WTC11 (cell line): Measurements from ENCODE around the gene SYK. TPM values are rescaled to one million over a fixed set of nuclear protein-coding genes. Genes with fewer than 3 reads are reported as not detected.
"Not testable (repeated sequence)": the region's sequence is repeated elsewhere in the genome, so short reads cannot be mapped to it uniquely, and the experiment has no call there.

Experiments used
- ATAC-seq: fragments of 200-7000 bp; cut with Tn5 transposase; 2 replicates; pipeline ENCODE4 v1.10.0; 2021; ENCODE audit warnings: mild to moderate bottlenecking, moderate library complexity
- CTCF ChIA-PET: fragments of 300-600 bp; sonication (Branson Sonifier 250); formaldehyde crosslinking; loops from one replicate; lab custom pipeline; 2021; ENCODE audit warnings: antibody characterized with exemption; lab: Charles Lee
- POLR2A ChIA-PET: fragments of 350-600 bp; sonication (Branson Sonifier 250); formaldehyde crosslinking; loops from one replicate; lab custom pipeline; 2021; ENCODE audit warnings: antibody characterized with exemption; lab: Charles Lee
- DNase-seq: peaks from one replicate; pipeline ENCODE4 v3.0.0; 2021; ENCODE audit warnings: low spot score
- H3K27ac Mint-ChIP-seq: 2 replicates; pipeline ENCODE4 v1.8.0; 2021; ENCODE audit warnings: mixed read lengths
- H3K27me3 Mint-ChIP-seq: 2 replicates; pipeline ENCODE4 v1.8.0; 2021; ENCODE audit warnings: low read depth, mild to moderate bottlenecking, moderate library complexity, mixed read lengths
- H3K36me3 Mint-ChIP-seq: 2 replicates; pipeline ENCODE4 v1.8.0; 2021; ENCODE audit warnings: mixed read lengths
- H3K4me1 Mint-ChIP-seq: 2 replicates; pipeline ENCODE4 v1.8.0; 2022; ENCODE audit warnings: mixed read lengths
- H3K4me3 Mint-ChIP-seq: 2 replicates; pipeline ENCODE4 v1.8.0; 2021; ENCODE audit warnings: mild to moderate bottlenecking, moderate library complexity, mixed read lengths
- H3K9me3 Mint-ChIP-seq: 2 replicates; pipeline ENCODE4 v1.8.0; 2021; ENCODE audit warnings: mixed read lengths
- ESRRA ChIP-seq: sonication (generic); formaldehyde crosslinking; IDR thresholded peaks from 2 replicates; pipeline ENCODE4 v1.8.1; 2022; ENCODE audit warnings: mild to moderate bottlenecking, missing genetic modification reagents, borderline replicate concordance
- FOXJ3 ChIP-seq: sonication (generic); formaldehyde crosslinking; IDR thresholded peaks from 2 replicates; pipeline ENCODE4 v1.9.0; 2021; ENCODE audit warnings: missing genetic modification reagents, mild to moderate bottlenecking, borderline replicate concordance
- NFE2L1 ChIP-seq: sonication (generic); formaldehyde crosslinking; IDR thresholded peaks from 2 replicates; pipeline ENCODE4 v1.8.1; 2023; ENCODE audit warnings: missing genetic modification reagents
- NFYB ChIP-seq: sonication (generic); formaldehyde crosslinking; conservative IDR thresholded peaks from 2 replicates; pipeline ENCODE4 v1.8.0; 2022; ENCODE audit warnings: low read depth, missing genetic modification reagents
- SMAD3 ChIP-seq: sonication (generic); formaldehyde crosslinking; IDR thresholded peaks from 2 replicates; pipeline ENCODE4 v1.8.0; 2022; ENCODE audit warnings: missing genetic modification reagents, mild to moderate bottlenecking, borderline replicate concordance
- SOX15 ChIP-seq: fragments of 250-450 bp; sonication (Bioruptor Pico); IDR thresholded peaks from 2 replicates; pipeline ENCODE4 v1.9.0; 2021; ENCODE audit warnings: mild to moderate bottlenecking
- SP1 ChIP-seq: sonication (generic); formaldehyde crosslinking; conservative IDR thresholded peaks from 2 replicates; pipeline ENCODE4 v1.8.1; 2022; ENCODE audit warnings: missing genetic modification reagents
- TP53 ChIP-seq: sonication (generic); formaldehyde crosslinking; IDR thresholded peaks from 2 replicates; pipeline ENCODE4 v1.8.1; 2023; ENCODE audit warnings: mild to moderate bottlenecking, missing genetic modification reagents
- ZNF121 ChIP-seq: sonication (generic); formaldehyde crosslinking; IDR thresholded peaks from 2 replicates; pipeline ENCODE4 v1.8.0; 2023; ENCODE audit warnings: missing genetic modification reagents
- ZNF317 ChIP-seq: sonication (generic); formaldehyde crosslinking; IDR thresholded peaks from 2 replicates; pipeline ENCODE4 v1.8.1; 2023; ENCODE audit warnings: low read depth, mild to moderate bottlenecking, moderate library complexity, missing genetic modification reagents, borderline replicate concordance
- ZNF396 ChIP-seq: fragments of 250-450 bp; sonication (Bioruptor Pico); IDR thresholded peaks from 2 replicates; pipeline ENCODE4 v1.8.0; 2021; ENCODE audit warnings: mild to moderate bottlenecking, moderate library complexity, borderline replicate concordance
- total RNA-seq: library from RNA; stranded (reverse); gene quantifications from 3 replicates; pipeline ENCODE4 v1.2.3, GENCODE V29; 2021
- TF ChIP-seq, protein P1 (sequence below): fragments of 250-450 bp; sonication (Bioruptor Pico); conservative IDR thresholded peaks from 2 replicates; pipeline ENCODE4 v1.9.0; 2021; ENCODE audit warnings: mild to moderate bottlenecking
- TF ChIP-seq, protein P2 (sequence below): sonication (generic); formaldehyde crosslinking; IDR thresholded peaks from 2 replicates; pipeline ENCODE4 v1.8.0; 2022; ENCODE audit warnings: mild to moderate bottlenecking, missing genetic modification reagents
- TF ChIP-seq, protein P3 (sequence below): fragments of 250-450 bp; sonication (Bioruptor Pico); IDR thresholded peaks from 2 replicates; pipeline ENCODE4 v1.9.0; 2021; ENCODE audit warnings: mild to moderate bottlenecking, borderline replicate concordance
- TF ChIP-seq, protein P4 (sequence below): sonication (generic); formaldehyde crosslinking; IDR thresholded peaks from 2 replicates; pipeline ENCODE4 v1.8.0; 2022; ENCODE audit warnings: missing genetic modification reagents

The SYK gene
- total RNA-seq, 1 experiment from 2014 or later: 7.4 TPM

DNA sequence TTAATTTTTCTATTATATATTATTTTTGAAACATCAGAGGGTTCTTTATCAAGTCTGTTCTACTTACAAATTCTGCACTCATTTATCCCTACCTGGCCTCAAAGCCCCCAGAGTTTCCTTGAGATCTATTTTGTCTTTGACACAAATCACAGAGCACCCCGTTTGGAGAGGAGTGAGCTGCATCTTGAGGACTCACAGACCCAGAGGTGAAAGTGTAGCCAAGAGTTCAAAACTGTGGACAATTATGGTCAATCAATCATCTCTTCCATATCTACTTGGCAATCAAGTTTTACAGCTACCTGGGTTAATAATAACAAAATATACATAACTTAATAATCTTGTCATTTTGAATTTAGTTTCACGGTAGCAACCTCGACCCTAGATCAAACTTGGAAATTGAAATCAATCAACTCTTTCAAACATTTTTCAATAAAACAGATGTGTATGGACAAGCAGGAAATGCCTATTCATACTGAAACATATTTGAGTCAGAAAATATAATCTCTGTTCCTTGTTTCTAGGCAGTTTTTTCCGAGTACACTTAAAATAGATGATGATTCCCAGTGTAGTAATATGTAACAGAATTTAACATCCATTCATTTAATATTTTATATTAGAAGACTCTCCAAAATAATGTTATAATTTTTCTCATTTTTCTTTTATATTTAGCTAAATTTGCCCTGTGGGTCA is 13.7 kb upstream of the SYK start:
- Mint-ChIP-seq H3K9me3 (peaks cover 10% of the 10 kb centered on the region), H3K4me3 (no peak overlapping the region), H3K4me1 (peaks cover 25% of the 10 kb centered on the region), H3K27me3 (no peaks in the 10 kb centered on the region), H3K36me3 (peaks cover 9% of the 10 kb centered on the region; the same call in 1 of the 2 replicates), H3K27ac (no peak overlapping the region)
- POLR2A ChIA-PET: no interaction called here
- CTCF ChIA-PET: no interaction called here
- TF ChIP-seq, protein P1, sequence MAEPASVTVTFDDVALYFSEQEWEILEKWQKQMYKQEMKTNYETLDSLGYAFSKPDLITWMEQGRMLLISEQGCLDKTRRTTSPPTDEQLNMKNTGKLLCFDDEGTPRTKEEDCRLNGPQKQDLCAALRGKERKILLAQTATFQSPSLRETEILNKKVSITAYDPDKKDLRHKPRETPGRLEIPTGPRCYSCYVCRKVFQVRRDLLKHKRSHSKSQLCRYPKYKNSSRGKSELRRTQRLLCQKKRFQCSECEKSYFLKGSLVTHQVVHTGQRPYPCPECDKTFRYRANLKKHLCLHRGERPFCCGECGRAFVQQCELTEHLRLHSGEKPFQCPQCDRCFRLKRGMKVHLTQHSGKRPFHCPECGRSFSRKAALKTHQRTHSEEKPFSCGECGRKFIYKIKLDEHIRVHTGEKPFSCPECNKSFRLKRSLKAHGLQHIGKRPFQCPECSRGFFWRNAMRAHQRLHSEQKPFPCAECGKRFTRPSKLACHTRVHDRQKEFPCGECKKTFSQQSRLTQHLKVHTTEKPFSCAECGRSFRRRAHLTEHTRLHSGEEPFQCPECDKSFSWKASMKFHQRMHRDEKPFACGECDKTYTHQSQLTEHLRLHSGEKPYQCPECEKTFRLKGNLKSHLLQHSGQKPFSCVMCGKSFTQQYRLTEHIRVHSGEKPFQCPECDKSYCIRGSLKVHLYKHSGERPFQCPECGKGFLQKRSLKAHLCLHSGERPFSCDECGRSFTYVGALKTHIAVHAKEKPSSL (CRISPR knock-in tag): no peak
- DNase-seq: no peak
- ATAC-seq: no peak

DNA sequence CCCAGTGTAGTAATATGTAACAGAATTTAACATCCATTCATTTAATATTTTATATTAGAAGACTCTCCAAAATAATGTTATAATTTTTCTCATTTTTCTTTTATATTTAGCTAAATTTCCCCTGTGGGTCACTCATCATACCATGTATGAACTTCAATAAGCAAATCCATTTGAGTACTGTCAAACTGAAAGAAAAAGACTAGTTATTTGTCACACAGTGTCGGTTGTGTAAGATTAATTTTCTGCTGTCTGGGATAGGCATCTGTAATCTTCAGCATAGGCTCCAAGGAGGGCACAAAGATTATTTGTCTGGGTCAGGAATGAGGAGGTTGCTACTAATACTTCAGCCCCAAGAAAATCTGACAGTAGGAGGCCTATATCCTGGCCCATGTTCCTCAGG is 13.1 kb upstream of the SYK start:
- POLR2A ChIA-PET, H3K27me3 Mint-ChIP-seq, ATAC-seq, DNase-seq, CTCF ChIA-PET, H3K4me3 Mint-ChIP-seq, H3K36me3 Mint-ChIP-seq, H3K27ac Mint-ChIP-seq: not testable (repeated sequence)
- H3K9me3 Mint-ChIP-seq: peaks cover 10% of the 10 kb centered on the region
- H3K4me1 Mint-ChIP-seq: peaks cover 19% of the 10 kb centered on the region

DNA sequence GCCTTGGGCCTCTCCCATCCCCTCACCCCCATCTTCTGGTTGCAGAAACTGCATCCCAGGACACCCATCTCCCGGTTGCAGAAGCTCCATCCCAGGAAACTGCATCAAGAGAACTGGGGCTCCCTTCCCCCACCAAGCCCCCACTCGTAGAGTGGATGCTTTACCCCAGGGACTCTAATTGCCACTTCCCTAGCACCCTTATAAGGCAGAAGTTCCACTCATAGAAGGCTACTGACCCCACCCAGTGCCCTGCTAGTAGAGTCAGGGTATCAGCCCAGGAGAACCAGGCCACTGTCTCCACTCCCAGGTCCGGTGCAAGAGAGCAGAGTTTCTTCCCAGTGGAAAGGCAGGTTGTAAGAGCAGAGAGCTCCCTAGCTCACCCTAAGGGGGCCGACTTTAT is 12.2 kb upstream of the SYK start:
- DNase-seq (no peak), ATAC-seq (no peak)
- Mint-ChIP-seq H3K36me3 (peaks cover 9% of the 10 kb centered on the region; the same call in 1 of the 2 replicates), H3K27me3 (no peaks in the 10 kb centered on the region), H3K4me3 (no peak overlapping the region), H3K27ac (no peak overlapping the region), H3K4me1 (peaks cover 10% of the 10 kb centered on the region), H3K9me3 (peaks cover 10% of the 10 kb centered on the region)
- TF ChIP-seq TP53 (CRISPR knock-in tag) (no peak), NFE2L1 (CRISPR knock-in tag) (no peak), FOXJ3 (CRISPR knock-in tag) (no peak), ZNF121 (CRISPR knock-in tag) (no peak), SOX15 (no peak), ZNF317 (CRISPR knock-in tag) (no peak), SMAD3 (no peak), NFYB (no peak), SP1 (CRISPR knock-in tag) (no peak), ZNF396 (CRISPR knock-in tag) (no peak), ESRRA (CRISPR knock-in tag) (no peak)
- TF ChIP-seq, protein P2, sequence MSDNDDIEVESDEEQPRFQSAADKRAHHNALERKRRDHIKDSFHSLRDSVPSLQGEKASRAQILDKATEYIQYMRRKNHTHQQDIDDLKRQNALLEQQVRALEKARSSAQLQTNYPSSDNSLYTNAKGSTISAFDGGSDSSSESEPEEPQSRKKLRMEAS: no peak
- TF ChIP-seq, protein P3, sequence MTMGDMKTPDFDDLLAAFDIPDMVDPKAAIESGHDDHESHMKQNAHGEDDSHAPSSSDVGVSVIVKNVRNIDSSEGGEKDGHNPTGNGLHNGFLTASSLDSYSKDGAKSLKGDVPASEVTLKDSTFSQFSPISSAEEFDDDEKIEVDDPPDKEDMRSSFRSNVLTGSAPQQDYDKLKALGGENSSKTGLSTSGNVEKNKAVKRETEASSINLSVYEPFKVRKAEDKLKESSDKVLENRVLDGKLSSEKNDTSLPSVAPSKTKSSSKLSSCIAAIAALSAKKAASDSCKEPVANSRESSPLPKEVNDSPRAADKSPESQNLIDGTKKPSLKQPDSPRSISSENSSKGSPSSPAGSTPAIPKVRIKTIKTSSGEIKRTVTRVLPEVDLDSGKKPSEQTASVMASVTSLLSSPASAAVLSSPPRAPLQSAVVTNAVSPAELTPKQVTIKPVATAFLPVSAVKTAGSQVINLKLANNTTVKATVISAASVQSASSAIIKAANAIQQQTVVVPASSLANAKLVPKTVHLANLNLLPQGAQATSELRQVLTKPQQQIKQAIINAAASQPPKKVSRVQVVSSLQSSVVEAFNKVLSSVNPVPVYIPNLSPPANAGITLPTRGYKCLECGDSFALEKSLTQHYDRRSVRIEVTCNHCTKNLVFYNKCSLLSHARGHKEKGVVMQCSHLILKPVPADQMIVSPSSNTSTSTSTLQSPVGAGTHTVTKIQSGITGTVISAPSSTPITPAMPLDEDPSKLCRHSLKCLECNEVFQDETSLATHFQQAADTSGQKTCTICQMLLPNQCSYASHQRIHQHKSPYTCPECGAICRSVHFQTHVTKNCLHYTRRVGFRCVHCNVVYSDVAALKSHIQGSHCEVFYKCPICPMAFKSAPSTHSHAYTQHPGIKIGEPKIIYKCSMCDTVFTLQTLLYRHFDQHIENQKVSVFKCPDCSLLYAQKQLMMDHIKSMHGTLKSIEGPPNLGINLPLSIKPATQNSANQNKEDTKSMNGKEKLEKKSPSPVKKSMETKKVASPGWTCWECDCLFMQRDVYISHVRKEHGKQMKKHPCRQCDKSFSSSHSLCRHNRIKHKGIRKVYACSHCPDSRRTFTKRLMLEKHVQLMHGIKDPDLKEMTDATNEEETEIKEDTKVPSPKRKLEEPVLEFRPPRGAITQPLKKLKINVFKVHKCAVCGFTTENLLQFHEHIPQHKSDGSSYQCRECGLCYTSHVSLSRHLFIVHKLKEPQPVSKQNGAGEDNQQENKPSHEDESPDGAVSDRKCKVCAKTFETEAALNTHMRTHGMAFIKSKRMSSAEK (CRISPR knock-in tag): no peak
- TF ChIP-seq, protein P4, sequence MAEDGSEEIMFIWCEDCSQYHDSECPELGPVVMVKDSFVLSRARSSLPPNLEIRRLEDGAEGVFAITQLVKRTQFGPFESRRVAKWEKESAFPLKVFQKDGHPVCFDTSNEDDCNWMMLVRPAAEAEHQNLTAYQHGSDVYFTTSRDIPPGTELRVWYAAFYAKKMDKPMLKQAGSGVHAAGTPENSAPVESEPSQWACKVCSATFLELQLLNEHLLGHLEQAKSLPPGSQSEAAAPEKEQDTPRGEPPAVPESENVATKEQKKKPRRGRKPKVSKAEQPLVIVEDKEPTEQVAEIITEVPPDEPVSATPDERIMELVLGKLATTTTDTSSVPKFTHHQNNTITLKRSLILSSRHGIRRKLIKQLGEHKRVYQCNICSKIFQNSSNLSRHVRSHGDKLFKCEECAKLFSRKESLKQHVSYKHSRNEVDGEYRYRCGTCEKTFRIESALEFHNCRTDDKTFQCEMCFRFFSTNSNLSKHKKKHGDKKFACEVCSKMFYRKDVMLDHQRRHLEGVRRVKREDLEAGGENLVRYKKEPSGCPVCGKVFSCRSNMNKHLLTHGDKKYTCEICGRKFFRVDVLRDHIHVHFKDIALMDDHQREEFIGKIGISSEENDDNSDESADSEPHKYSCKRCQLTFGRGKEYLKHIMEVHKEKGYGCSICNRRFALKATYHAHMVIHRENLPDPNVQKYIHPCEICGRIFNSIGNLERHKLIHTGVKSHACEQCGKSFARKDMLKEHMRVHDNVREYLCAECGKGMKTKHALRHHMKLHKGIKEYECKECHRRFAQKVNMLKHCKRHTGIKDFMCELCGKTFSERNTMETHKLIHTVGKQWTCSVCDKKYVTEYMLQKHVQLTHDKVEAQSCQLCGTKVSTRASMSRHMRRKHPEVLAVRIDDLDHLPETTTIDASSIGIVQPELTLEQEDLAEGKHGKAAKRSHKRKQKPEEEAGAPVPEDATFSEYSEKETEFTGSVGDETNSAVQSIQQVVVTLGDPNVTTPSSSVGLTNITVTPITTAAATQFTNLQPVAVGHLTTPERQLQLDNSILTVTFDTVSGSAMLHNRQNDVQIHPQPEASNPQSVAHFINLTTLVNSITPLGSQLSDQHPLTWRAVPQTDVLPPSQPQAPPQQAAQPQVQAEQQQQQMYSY: no peak
- POLR2A ChIA-PET: no interaction called here
- CTCF ChIA-PET: interaction anchor here (0.6 kb wide), 1 partner anchor 109 kb away, joined by 3 read pairs; no protein-coding TSS in a partner anchor
